HG02973 (cell line): ENCODE data around the gene PCCA.
"Not testable (repeated sequence)": the region's sequence is repeated elsewhere in the genome, so short reads cannot be mapped to it uniquely, and the experiment has no call there.

Experiments used
- ATAC-seq: cut with Tn5 transposase; IDR thresholded peaks from one replicate; pipeline ENCODE4 v1.9.1; 2021; ENCODE audit warnings: moderate library complexity; ENCODE audit not compliant: unreplicated experiment

The PCCA gene

GRCh38 chr13:100520936-100521850 lies 432.3 kb downstream of the PCCA start:
- no peak for ATAC-seq

GRCh38 chr13:100521851-100522617 lies 433.1 kb downstream of the PCCA start:
- ATAC-seq, result no peak

GRCh38 chr13:100522618-100523309 lies 433.9 kb downstream of the PCCA start:
- ATAC-seq, result no peak

- no peak for ATAC-seq
Observed at GRCh38 chr13:100523411-100523810, 434.5 kb downstream of the PCCA start.

- ATAC-seq, result no peak
Observed at GRCh38 chr13:100523981-100524386, 435.1 kb downstream of the PCCA start.

GRCh38 chr13:100524688-100525087 lies 435.8 kb downstream of the PCCA start:
- ATAC-seq, result not testable (repeated sequence)

- no peak for ATAC-seq
Observed at GRCh38 chr13:100525453-100526317, 436.8 kb downstream of the PCCA start.

- no peak for ATAC-seq
Observed at GRCh38 chr13:100526318-100527000, 437.6 kb downstream of the PCCA start.

- ATAC-seq, result no peak
Observed at GRCh38 chr13:100527644-100528043, 438.8 kb downstream of the PCCA start.

- ATAC-seq, result no peak
Observed at GRCh38 chr13:100528353-100528752, 439.5 kb downstream of the PCCA start.

- no peak for ATAC-seq
Observed at GRCh38 chr13:100528820-100529219, 439.9 kb downstream of the PCCA start.

- ATAC-seq, result no peak
Observed at GRCh38 chr13:100529666-100530377, 440.9 kb downstream of the PCCA start.

GRCh38 chr13:100530671-100531213 lies 441.8 kb downstream of the PCCA start:
- no peak for ATAC-seq

GRCh38 chr13:100532090-100532766 lies 443.3 kb downstream of the PCCA start:
- ATAC-seq, result no peak

- no peak for ATAC-seq
Observed at GRCh38 chr13:100532836-100533435, 444.0 kb downstream of the PCCA start.

GRCh38 chr13:100533588-100534041 lies 444.7 kb downstream of the PCCA start:
- no peak for ATAC-seq

- no peak for ATAC-seq
Observed at GRCh38 chr13:100534147-100534843, 445.4 kb downstream of the PCCA start.
